B cell (primary cell): Measurements from ENCODE around the gene GPR149. TPM values are rescaled to one million over a fixed set of nuclear protein-coding genes. Genes with fewer than 3 reads are reported as not detected.

Source experiments
- ATAC-seq: fragments of 200-7000 bp; cut with Tn5 transposase; one replicate; pipeline ENCODE4 v1.10.0; 2021; ENCODE audit warnings: low read depth, mild to moderate bottlenecking, moderate number of reproducible peaks, moderate library complexity
- CTCF ChIA-PET: fragments of 350-600 bp; sonication (Branson Sonifier 250); formaldehyde crosslinking; loops from one replicate; lab custom pipeline; 2021; ENCODE audit warnings: antibody characterized with exemption, inconsistent platforms; lab: Charles Lee
- POLR2A ChIA-PET: fragments of 350-600 bp; sonication (Branson Sonifier 250); formaldehyde crosslinking; loops from one replicate; lab custom pipeline; 2021; ENCODE audit warnings: antibody characterized with exemption; lab: Charles Lee
- DNase-seq: peaks from one replicate; pipeline ENCODE4 v3.0.0; 2013
- H2AFZ ChIP-seq: 2 replicates; pipeline ENCODE4 v1.6.1; 2012; ENCODE audit warnings: mild to moderate bottlenecking, low read depth, low read length; ENCODE audit not compliant: insufficient read depth, poor library complexity, severe bottlenecking
- H3K27ac ChIP-seq, 2 donors: 1 replicate in 1 of 2; 2 replicates in 1 of 2; pipeline ENCODE4 v1.5.1; 2012 to 2013; ENCODE audit warnings: low read length in 2 of 2, mild to moderate bottlenecking in 2 of 2, moderate library complexity in 1 of 2
- H3K27me3 ChIP-seq, 4 experiments: fragments of 200-600 bp in 1 of 4; sonication (generic) in 1 of 4; replicated peaks in 1 of 4; 1 replicate in 2 of 4; 2 replicates in 2 of 4; pipeline versions ENCODE4 v1.6.1 to v1.7.0; 2013 to 2016; ENCODE audit warnings: low read length in 3 of 4, mild to moderate bottlenecking in 2 of 4, mixed read lengths in 1 of 4, moderate library complexity in 1 of 4; ENCODE audit not compliant: insufficient read depth in 4 of 4, control insufficient read depth in 3 of 4; ENCODE audit errors: control extremely low read depth in 1 of 4
- H3K36me3 ChIP-seq, 2 experiments: replicated peaks in 1 of 2; 1 replicate in 1 of 2; 2 replicates in 1 of 2; pipeline versions ENCODE4 v1.6.1 to v1.7.1; 2013; ENCODE audit warnings: low read length in 1 of 2; ENCODE audit not compliant: insufficient read depth in 2 of 2, control insufficient read depth in 1 of 2; ENCODE audit errors: control extremely low read depth in 1 of 2, extremely low read depth in 1 of 2
- H3K4me1 ChIP-seq, 2 donors: fragments of 200-600 bp in 1 of 2; sonication (generic) in 1 of 2; 1 replicate in 1 of 2; 2 replicates in 1 of 2; pipeline versions ENCODE4 v1.5.1 to v1.6.1; 2013 to 2017; ENCODE audit warnings: low read length in 2 of 2; ENCODE audit not compliant: control insufficient read depth in 2 of 2, insufficient read depth in 2 of 2
- H3K4me2 ChIP-seq: replicated peaks from 2 replicates; pipeline ENCODE3; 2012; ENCODE audit warnings: mild to moderate bottlenecking, low read depth, low read length; ENCODE audit not compliant: poor library complexity, severe bottlenecking
- H3K4me3 ChIP-seq, 5 experiments: fragments of 200-600 bp in 1 of 5; sonication (generic) in 1 of 5; 1 replicate in 3 of 5; 2 replicates in 2 of 5; pipeline versions ENCODE4 v1.5.1 to v1.7.0; 2011 to 2016; ENCODE audit warnings: low read length in 4 of 5, mild to moderate bottlenecking in 4 of 5, low read depth in 2 of 5, control low read depth in 1 of 5, moderate library complexity in 1 of 5; ENCODE audit not compliant: insufficient read depth in 1 of 5; ENCODE audit errors: control extremely low read depth in 1 of 5, extremely low read depth in 1 of 5
- H3K79me2 ChIP-seq: fragments of 200-600 bp; sonication (generic); one replicate; pipeline ENCODE4 v1.6.0; 2016; ENCODE audit warnings: low read length; ENCODE audit not compliant: control insufficient read depth, insufficient read depth
- H3K9ac ChIP-seq: fragments of 200-600 bp; sonication (generic); 2 replicates; pipeline ENCODE4 v1.6.1; 2017; ENCODE audit warnings: mild to moderate bottlenecking, low read length, moderate library complexity
- H3K9me3 ChIP-seq, 3 donors: one replicate each; pipeline versions ENCODE4 v1.6.1 to v1.7.1; 2013; ENCODE audit warnings: low read length in 2 of 3; ENCODE audit not compliant: control insufficient read depth in 2 of 3, insufficient read depth in 1 of 3; ENCODE audit errors: control extremely low read depth in 1 of 3
- H4K20me1 ChIP-seq: 2 replicates; pipeline ENCODE4 v1.6.0; 2012; ENCODE audit warnings: mild to moderate bottlenecking, low read length; ENCODE audit not compliant: insufficient read depth, control insufficient read depth, poor library complexity, severe bottlenecking
- H3K27ac Mint-ChIP-seq: one replicate; pipeline ENCODE4 v1.8.0; 2021; ENCODE audit warnings: mixed read lengths
- H3K27me3 Mint-ChIP-seq: one replicate; pipeline ENCODE4 v1.8.0; 2021; ENCODE audit warnings: mixed read lengths
- H3K4me1 Mint-ChIP-seq: one replicate; pipeline ENCODE4 v1.8.0; 2021; ENCODE audit warnings: mixed read lengths
- H3K4me3 Mint-ChIP-seq: one replicate; pipeline ENCODE4 v1.8.0; 2021; ENCODE audit warnings: mixed read lengths
- H3K9me3 Mint-ChIP-seq: one replicate; pipeline ENCODE4 v1.8.0; 2022; ENCODE audit warnings: mixed read lengths; ENCODE audit not compliant: insufficient read depth
- EZH2 ChIP-seq: IDR thresholded peaks from 2 replicates; pipeline ENCODE4 v1.6.1; 2012; ENCODE audit warnings: borderline replicate concordance, low read depth, mild to moderate bottlenecking, moderate library complexity, low read length; ENCODE audit not compliant: insufficient read depth, poor library complexity, severe bottlenecking
- WGBS: methylation state at CpG from one replicate; pipeline ENCODE4 v1.1.5; 2013; ENCODE audit warnings: missing lambda C conversion rate; ENCODE audit not compliant: insufficient coverage; 5-methylcytosine and 5-hydroxymethylcytosine counted together
- intact Hi-C: fragments of 100-400 bp; cut with micrococcal nuclease; formaldehyde crosslinking; loops from one replicate; pipeline ENCODE4 v1.10.0; 2022
- polyA plus RNA-seq: library from polyadenylated mRNA; depleted of rRNA; stranded (reverse); fragments of >200 nt; gene quantifications from 2 replicates; pipeline ENCODE4 v1.2.3, GENCODE V29; 2012
- total RNA-seq, 2 donors: library from RNA; stranded (reverse); fragments of 120-200 nt in 1 of 2; gene quantifications; 1 replicate in 1 of 2; 2 replicates in 1 of 2; pipeline versions ENCODE4 v1.2.3 to v1.2.4, GENCODE V29; 2013 to 2022
- TF ChIP-seq, protein P1 (sequence below): fragments of 200-600 bp; IDR thresholded peaks from one replicate; pipeline ENCODE4 v1.8.0; 2022; ENCODE audit warnings: antibody characterized with exemption, mild to moderate bottlenecking

Gene GPR149
- total and polyA plus RNA-seq, 2 donors (not counting 1 experiment from before 2014, with no cell fraction given), result not detected

DNA sequence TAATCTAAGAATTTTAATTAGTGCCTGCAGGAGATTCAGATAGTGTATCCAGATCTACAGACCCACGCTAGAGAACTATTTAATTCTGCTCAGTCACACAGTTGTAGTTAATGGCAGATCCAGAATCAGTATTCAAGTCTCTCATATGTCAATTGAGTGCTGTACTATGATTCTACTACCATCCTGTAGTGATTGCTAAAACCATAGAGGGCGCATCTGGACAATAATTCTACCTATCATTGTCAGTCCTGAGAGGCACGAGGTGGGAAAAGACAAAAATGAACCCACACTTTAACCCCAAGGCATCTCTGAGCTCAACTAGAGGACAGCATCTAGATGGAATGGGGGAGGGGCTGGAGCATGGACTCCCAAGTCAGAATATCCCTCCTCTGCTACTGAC is 128.4 kb downstream of the GPR149 start:
- ChIA-PET POLR2A (no interaction called here), CTCF (no interaction called here)
- peaks cover 7% of the 10 kb centered on the region for H4K20me1 ChIP-seq
- H3K27me3 ChIP-seq, result no peaks in the 10 kb centered on the region
- H3K9me3 ChIP-seq, result no peaks in the 10 kb centered on the region
- intact Hi-C loops, result no loop called here
- Mint-ChIP-seq H3K27me3 (no peaks in the 10 kb centered on the region), H3K9me3 (no peaks in the 10 kb centered on the region), H3K27ac (no peak overlapping the region), H3K4me1 (peaks cover 13% of the 10 kb centered on the region), H3K4me3 (no peak overlapping the region)
- ATAC-seq (no peak), DNase-seq (no peak)
- H2AFZ ChIP-seq, result no peak overlapping the region
- no peaks in the 10 kb centered on the region for H3K4me1 ChIP-seq
- H3K9ac ChIP-seq, result no peak overlapping the region
- peaks cover 39 to 80% of the 10 kb centered on the region in 2 experiments for H3K36me3 ChIP-seq
- H3K4me3 ChIP-seq, result no peak overlapping the region
- TF ChIP-seq, protein P1, sequence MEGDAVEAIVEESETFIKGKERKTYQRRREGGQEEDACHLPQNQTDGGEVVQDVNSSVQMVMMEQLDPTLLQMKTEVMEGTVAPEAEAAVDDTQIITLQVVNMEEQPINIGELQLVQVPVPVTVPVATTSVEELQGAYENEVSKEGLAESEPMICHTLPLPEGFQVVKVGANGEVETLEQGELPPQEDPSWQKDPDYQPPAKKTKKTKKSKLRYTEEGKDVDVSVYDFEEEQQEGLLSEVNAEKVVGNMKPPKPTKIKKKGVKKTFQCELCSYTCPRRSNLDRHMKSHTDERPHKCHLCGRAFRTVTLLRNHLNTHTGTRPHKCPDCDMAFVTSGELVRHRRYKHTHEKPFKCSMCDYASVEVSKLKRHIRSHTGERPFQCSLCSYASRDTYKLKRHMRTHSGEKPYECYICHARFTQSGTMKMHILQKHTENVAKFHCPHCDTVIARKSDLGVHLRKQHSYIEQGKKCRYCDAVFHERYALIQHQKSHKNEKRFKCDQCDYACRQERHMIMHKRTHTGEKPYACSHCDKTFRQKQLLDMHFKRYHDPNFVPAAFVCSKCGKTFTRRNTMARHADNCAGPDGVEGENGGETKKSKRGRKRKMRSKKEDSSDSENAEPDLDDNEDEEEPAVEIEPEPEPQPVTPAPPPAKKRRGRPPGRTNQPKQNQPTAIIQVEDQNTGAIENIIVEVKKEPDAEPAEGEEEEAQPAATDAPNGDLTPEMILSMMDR, result no peak
- no peak for TF ChIP-seq EZH2
- no peak overlapping the region for H3K27ac ChIP-seq
- H3K79me2 ChIP-seq, result no peaks in the 10 kb centered on the region
- H3K4me2 ChIP-seq, result no peak overlapping the region
- no CpG with 5 or more reads among the region's 3 CpGs for WGBS

DNA sequence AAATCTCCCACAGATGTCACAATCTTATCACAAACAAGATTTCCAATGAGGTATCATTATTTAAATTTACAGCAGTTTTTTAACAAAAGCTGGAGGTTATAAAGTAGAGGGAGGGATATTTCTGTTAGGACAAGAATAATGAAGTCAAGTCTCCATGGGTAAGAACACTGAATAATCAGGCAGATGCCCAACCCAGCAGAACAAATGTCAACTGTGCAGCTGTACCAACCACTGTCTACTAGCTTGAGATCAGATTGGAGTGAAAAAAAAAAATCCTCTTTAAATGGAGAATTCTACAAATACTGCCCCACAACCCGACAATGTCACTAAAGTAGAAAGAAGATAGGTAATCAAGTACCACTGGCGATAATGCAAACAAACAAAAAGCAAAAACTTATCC is 136.0 kb downstream of the GPR149 start:
- TF ChIP-seq EZH2, result no peak
- TF ChIP-seq, protein P1, result no peak
- H3K27ac Mint-ChIP-seq, result no peak overlapping the region
- H3K4me3 Mint-ChIP-seq, result no peak overlapping the region

More for the DNA sequence above, 136.0 kb downstream of the GPR149 start:
- intact Hi-C loops, result no loop called here
- peaks cover 25 to 70% of the 10 kb centered on the region in 2 experiments for H3K36me3 ChIP-seq
- no peaks in the 10 kb centered on the region for H4K20me1 ChIP-seq
- no peak overlapping the region for H3K9ac ChIP-seq
- no CpG with 5 or more reads among the region's 2 CpGs for WGBS
- H3K4me2 ChIP-seq, result no peak overlapping the region
- POLR2A ChIA-PET, result no interaction called here
- CTCF ChIA-PET, result no interaction called here
- no peaks in the 10 kb centered on the region for H3K9me3 ChIP-seq
- no peaks in the 10 kb centered on the region for H3K27me3 Mint-ChIP-seq
- no peaks in the 10 kb centered on the region for H3K27me3 ChIP-seq
- no peaks in the 10 kb centered on the region for H3K9me3 Mint-ChIP-seq
- no peak for ATAC-seq
- DNase-seq, result no peak
- H3K79me2 ChIP-seq, result peaks cover 3% of the 10 kb centered on the region
- no peak overlapping the region for H3K4me3 ChIP-seq
- H2AFZ ChIP-seq, result no peak overlapping the region
- no peak overlapping the region for H3K27ac ChIP-seq
- no peaks in the 10 kb centered on the region for H3K4me1 Mint-ChIP-seq
- H3K4me1 ChIP-seq, result no peaks in the 10 kb centered on the region
